ENCODE measurements around the gene FAM162A.

The FAM162A gene

DNA sequence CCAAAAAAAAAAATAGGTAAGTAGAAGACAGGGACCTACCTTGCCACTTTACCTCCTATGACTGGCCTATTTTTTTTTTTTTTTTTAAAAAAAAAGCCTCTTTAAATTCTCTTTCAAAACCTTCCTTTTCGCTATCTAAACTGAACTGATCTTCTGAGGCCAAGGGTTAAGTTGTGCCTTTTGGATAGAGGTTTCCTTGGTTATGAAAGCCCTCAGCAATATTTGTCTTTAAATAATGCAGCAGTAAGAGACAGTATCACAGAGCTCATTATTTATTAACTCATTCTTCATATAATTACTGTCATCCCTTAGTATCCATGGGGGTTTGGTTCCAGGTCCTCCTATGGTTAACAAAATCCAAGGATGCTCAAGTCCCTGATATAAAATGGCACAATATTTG lies 9.9 kb upstream of the FAM162A start:
- TF ChIP-seq CTCF (IDR thresholded peaks at IDR 0.05; ENCODE audit: low read depth, low read length, poor library complexity, severe bottlenecking) (no peak), EZH2phosphoT487 (IDR thresholded peaks at IDR 0.05; ENCODE audit: borderline replicate concordance, low read length) (no peak)
- no peaks in the 10 kb centered on the region for H3K9me2 ChIP-seq (replicated peaks; ENCODE audit: control insufficient read depth, low read length)
- H3K36me3 ChIP-seq (ENCODE audit: control insufficient read depth, low read length): peaks cover 63% of the 10 kb centered on the region
- no peaks in the 10 kb centered on the region for H3K27me3 ChIP-seq (ENCODE audit: control insufficient read depth, low read length)
- no peaks in the 10 kb centered on the region for H3K4me1 ChIP-seq (ENCODE audit: control insufficient read depth, low read length)
- peaks cover 75% of the 10 kb centered on the region for H3K79me2 ChIP-seq (ENCODE audit: control insufficient read depth, low read length)
- no peak overlapping the region for H3K4me3 ChIP-seq (ENCODE audit: low read length)
- H3K9me3 ChIP-seq (ENCODE audit: control insufficient read depth, insufficient read depth, low read length): no peaks in the 10 kb centered on the region
- 0 out of 2 replicates have a peak, but pooled peaks cover 3% of the 10 kb centered on the region for H4K20me1 ChIP-seq (ENCODE audit: control insufficient read depth, insufficient read depth, low read depth, low read length)
- H3K27ac ChIP-seq (ENCODE audit: low read depth, low read length): no peak overlapping the region
- H3K4me2 ChIP-seq (ENCODE audit: low read length): no peak overlapping the region
- H3F3A ChIP-seq (ENCODE audit: control insufficient read depth, insufficient read depth): no peaks in the 10 kb centered on the region

DNA sequence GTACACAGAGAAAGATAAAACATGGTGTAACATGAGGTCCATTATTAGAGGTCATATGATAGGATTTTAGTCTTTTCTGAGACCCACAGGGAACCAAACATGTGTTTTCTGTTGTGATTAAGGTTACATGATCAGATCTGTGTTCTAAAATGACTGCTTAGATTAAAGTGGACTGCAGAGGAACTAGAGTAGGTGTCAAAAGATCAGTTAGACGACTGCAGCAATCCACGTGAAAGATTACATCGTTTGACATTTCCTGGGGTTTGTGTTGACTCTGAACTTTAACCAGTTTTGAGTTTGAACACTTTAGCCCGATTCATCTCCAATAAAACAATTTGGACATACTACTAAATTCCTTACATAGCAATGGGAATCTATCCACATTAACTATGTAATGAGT lies 6.0 kb upstream of the FAM162A start:
- Histone ChIP-seq H4K20me1 (ENCODE audit: control insufficient read depth, insufficient read depth, low read depth, low read length) (0 out of 2 replicates have a peak, but pooled peaks cover 2% of the 10 kb centered on the region), H3K27ac (ENCODE audit: low read depth, low read length) (no peak overlapping the region), H3K27me3 (ENCODE audit: control insufficient read depth, low read length) (no peaks in the 10 kb centered on the region), H3K4me3 (ENCODE audit: low read length) (no peak overlapping the region), H3F3A (ENCODE audit: control insufficient read depth, insufficient read depth) (no peaks in the 10 kb centered on the region), H3K9me3 (ENCODE audit: control insufficient read depth, insufficient read depth, low read length) (no peaks in the 10 kb centered on the region), H3K9me2 (replicated peaks; ENCODE audit: control insufficient read depth, low read length) (no peaks in the 10 kb centered on the region), H3K36me3 (ENCODE audit: control insufficient read depth, low read length) (peaks cover 55% of the 10 kb centered on the region), H3K79me2 (ENCODE audit: control insufficient read depth, low read length) (peaks cover 100% of the 10 kb centered on the region), H3K4me2 (ENCODE audit: low read length) (no peak overlapping the region), H3K4me1 (ENCODE audit: control insufficient read depth, low read length) (peaks cover 26% of the 10 kb centered on the region)
- TF ChIP-seq CTCF (IDR thresholded peaks at IDR 0.05; ENCODE audit: low read depth, low read length, poor library complexity, severe bottlenecking): no peak
- TF ChIP-seq EZH2phosphoT487 (IDR thresholded peaks at IDR 0.05; ENCODE audit: borderline replicate concordance, low read length): no peak

DNA sequence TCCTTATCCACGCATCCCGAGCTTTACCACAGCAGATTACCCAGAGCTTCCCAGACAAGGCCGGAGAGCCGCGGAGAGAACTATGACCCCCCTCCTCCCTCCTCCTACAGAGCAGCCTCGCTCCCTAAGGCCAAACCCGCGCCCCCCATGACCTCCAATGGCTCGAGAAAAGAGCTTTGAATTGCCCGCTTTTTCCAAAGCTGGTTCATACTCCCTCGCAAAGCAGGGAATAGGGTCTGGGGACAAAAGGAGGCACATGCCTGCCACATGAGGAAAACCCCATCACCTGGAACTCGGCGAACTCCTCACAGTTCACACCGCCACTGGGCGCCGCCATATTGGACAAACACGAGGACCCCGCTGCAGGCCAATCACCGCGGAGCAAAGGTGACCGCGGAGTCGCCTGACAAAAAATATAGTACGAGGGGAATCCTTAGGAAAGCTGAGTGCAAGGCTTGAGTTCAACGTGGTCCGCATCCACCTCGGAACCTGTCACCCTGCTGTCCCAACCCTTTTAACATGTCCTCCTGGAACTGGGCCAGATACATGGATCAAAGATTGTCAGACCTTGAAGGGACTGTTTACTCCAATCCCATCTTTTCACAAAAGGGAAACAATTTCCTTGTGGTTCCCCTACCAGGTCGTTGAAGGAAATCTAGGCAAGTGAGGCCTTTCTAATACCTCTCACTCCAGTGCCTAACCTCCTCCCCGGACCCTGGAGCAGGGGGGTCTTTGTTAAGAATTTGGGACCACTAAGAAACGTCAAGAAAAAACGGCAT lies 905 bp upstream of the FAM162A start, which contains the start of gene MIX23:
Gene MIX23 (minus strand): TSS at position 344 of the 779 bp plus-strand sequence. CDS start 7 bp downstream, at position 337.
- Histone ChIP-seq H3K9me2 (replicated peaks; ENCODE audit: control insufficient read depth, low read length) (no peaks in the 10 kb centered on the region), H3K4me2 (ENCODE audit: low read length) (peak within 1 kb of the TSS; percentile 99), H3K4me3 (ENCODE audit: low read length) (peak within 1 kb of the TSS; percentile 76), H3K4me1 (ENCODE audit: control insufficient read depth, low read length) (peaks cover 62% of the 10 kb centered on the region), H4K20me1 (ENCODE audit: control insufficient read depth, insufficient read depth, low read depth, low read length) (0 out of 2 replicates have a peak, but pooled peaks cover 2% of the 10 kb centered on the region), H3K27ac (ENCODE audit: low read depth, low read length) (peak within 1 kb of the TSS; percentile 70), H3F3A (ENCODE audit: control insufficient read depth, insufficient read depth) (no peaks in the 10 kb centered on the region), H3K36me3 (ENCODE audit: control insufficient read depth, low read length) (peaks cover 61% of the 10 kb centered on the region), H3K9me3 (ENCODE audit: control insufficient read depth, insufficient read depth, low read length) (no peaks in the 10 kb centered on the region), H3K79me2 (ENCODE audit: control insufficient read depth, low read length) (peaks cover 97% of the 10 kb centered on the region), H3K27me3 (ENCODE audit: control insufficient read depth, low read length) (no peaks in the 10 kb centered on the region)
- TF ChIP-seq EZH2phosphoT487 (IDR thresholded peaks at IDR 0.05; ENCODE audit: borderline replicate concordance, low read length) (no peak), CTCF (IDR thresholded peaks at IDR 0.05; ENCODE audit: low read depth, low read length, poor library complexity, severe bottlenecking) (no peak)

Measured in DOHH2 (cell line).